HG03066 (cell line): Measurements from ENCODE around the gene KCTD17.
"Not testable (repeated sequence)": the region's sequence is repeated elsewhere in the genome, so short reads cannot be mapped to it uniquely, and the experiment has no call there.

ENCODE experiments used
- ATAC-seq: cut with Tn5 transposase; IDR thresholded peaks from one replicate; pipeline ENCODE4 v1.9.1; 2021; ENCODE audit warnings: low read depth; ENCODE audit not compliant: unreplicated experiment

Gene KCTD17

GRCh38 chr22:37059876-37060449 is 8.4 kb downstream of the KCTD17 start:
- no peak for ATAC-seq

DNA sequence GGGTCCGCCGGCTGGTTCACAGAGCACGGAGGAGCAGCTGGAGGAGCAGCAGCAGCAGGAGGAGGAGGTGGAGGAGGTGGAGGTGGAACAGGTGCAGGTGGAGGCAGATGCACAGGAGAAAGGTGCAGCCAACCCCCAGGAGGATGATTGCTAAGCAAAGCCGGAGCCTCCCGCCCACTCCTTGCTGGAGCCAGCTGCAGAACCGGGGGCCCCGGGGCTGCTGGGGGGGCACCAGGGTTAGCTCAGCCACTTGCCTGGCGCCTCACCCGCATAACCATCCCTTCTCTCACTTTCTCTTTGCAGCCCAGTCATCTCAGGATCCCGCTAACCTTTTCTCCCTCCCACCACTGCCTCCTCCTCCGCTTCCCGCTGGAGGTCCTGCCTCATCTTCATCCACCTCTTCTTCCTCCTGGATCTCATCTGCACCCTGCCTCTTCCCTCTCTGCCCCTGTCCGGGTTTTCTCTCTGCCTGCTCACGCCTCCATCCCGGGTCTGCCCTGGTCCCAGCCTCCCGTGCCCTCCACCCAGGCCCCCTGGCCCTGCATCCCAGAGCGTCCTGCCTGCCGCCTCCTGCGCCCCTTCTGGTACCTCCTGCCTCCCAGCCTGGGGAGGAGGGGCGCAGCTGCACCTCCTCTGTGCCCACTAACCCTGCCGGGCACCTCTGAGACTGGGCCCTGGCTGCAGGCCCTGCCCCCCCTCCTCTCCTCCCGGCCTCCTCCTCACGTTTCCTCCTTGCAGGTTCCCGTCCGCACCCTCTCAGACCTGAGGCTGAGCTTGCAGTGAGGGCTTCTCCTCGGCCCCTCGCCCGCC is 9.5 kb downstream of the KCTD17 start:
- no peak for ATAC-seq

GRCh38 chr22:37061611-37062375 is 10.3 kb downstream of the KCTD17 start:
- no peak for ATAC-seq

GRCh38 chr22:37062376-37062675 is 10.8 kb downstream of the KCTD17 start:
- no peak for ATAC-seq

DNA sequence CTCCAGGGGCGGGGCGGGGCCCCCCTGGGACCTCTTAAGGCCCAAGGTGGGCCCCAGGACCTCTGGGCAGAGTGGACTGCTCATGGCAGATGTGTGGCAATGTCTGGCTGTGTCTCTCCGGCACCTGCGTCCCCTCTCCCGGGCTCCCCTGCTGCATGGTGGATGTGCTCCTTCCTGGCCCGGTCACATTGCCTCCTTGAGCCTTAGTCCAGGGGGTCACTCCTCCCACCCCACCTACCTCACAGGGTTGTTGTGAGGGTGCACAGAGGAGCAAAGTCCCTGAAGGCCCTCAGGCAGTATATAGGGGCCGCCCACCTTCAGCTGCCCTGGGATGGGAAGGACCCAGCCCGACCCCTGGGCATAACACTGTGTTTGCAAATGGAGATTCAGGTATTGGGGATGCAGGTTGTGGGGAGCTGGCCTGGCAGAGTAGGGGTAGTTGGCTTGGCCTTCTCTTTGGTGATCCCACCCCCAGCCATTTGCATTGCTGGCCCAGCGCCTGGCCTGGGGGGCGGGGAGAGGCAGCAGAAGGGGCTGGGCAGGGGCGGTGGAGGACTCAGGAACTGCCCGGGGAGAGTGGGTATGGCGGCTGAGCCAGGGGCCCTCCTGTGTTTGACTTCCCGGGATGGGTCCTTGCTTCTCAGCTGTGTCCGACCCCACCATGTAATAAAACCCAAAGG is 11.3 kb downstream of the KCTD17 start:
- no peak for ATAC-seq

GRCh38 chr22:37063431-37064420 is 12.2 kb downstream of the KCTD17 start:
- no peak for ATAC-seq

GRCh38 chr22:37064553-37064952 is 13.0 kb downstream of the KCTD17 start:
- no peak for ATAC-seq

- ATAC-seq, result no peak
Measured at GRCh38 chr22:37065180-37065579, 13.6 kb downstream of the KCTD17 start.

- no peak for ATAC-seq
Measured at GRCh38 chr22:37065961-37066360, 14.4 kb downstream of the KCTD17 start.

- no peak for ATAC-seq
Measured at GRCh38 chr22:37067428-37067827, 15.9 kb downstream of the KCTD17 start.

GRCh38 chr22:37068859-37069258 is 17.3 kb downstream of the KCTD17 start:
- no peak for ATAC-seq

GRCh38 chr22:37069319-37069718 is 17.8 kb downstream of the KCTD17 start:
- no peak for ATAC-seq

DNA sequence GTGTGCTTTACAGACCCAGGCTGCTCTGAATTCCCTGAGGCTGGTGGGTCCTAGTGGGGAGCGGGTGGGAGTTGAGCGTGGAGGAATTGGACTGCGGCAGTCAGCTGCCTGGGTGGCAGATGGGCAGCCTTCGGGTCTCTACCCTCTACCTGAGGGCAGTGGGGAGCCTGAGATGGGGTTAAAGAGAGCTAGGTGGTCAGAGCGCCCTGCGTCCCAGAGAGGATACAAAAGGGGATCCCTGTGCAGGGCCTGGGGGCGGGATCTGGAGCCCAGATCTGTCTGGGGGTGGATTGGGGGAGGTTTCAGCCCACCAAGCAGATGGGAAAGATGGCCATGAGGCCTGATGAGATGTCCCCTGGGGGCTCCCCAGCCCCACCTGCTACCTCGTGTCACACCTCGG is 18.2 kb downstream of the KCTD17 start:
- no peak for ATAC-seq

DNA sequence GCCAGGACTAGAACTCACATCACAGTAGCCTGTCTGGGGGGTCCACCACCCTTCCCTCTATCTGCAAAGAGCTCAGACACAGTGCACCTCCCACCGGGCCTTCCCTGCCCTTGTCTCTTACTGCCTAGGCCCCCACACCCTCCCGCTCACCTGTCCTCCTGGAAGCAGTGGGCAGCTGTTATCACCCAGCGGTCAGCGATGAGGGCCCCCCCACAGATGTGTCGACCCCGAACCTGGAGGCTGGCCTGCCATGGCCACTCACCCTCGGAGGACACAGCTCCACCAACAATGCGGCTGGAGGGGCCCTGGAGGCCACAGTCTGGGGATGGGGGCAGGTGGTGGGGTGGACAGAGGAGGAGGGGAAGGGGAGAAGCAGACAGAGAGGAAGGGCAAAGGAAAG is 18.8 kb downstream of the KCTD17 start:
- no peak for ATAC-seq

DNA sequence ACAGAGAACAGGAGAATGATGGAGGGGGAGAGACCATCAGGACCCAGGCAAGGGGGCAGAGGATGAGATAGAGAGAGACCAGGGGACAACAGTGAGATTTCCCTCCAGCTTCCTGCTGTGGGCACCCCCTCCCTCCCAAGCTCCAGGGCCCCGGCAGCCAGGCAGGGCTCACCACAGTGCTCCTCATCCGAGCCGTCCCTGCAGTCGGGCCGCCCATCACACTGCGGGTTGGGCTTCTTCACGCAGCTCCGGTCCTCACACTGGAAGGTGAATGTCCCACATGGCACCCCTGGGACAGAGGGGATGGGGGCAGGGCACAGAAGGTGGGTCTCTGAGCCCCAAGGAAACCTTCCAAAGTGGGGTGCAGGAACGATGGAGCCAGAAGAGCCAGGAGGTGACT is 19.2 kb downstream of the KCTD17 start:
- no peak for ATAC-seq

DNA sequence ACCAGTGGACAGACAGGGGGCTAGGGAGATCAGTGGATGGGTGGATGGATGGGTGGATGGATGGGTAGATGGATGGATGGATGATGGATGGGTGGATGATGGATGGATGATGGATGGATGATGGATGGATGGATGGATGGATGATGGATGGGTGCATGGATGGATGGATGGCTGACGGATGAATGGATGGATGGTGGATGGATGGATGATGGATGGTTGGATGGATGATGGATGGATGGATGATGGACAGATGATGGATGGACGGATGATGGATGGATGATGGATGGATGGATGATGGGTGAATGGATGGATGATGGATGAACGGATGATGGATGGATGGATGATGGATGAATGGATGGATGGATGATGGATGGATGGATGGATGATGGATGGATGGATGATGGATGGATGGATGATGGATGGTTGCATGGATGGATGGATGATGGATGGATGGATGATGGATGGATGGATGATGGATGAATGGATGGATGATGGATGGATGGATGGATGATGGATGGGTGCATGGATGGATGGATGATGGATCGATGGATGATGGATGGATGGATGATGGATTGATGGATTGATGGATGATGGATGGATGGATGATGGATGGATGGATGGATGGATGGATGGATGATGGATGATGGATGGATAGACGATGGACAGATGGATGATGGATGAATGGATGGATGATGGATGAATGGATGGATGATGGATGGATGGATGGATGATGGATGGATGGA is 20.5 kb downstream of the KCTD17 start:
- not testable (repeated sequence) for ATAC-seq

DNA sequence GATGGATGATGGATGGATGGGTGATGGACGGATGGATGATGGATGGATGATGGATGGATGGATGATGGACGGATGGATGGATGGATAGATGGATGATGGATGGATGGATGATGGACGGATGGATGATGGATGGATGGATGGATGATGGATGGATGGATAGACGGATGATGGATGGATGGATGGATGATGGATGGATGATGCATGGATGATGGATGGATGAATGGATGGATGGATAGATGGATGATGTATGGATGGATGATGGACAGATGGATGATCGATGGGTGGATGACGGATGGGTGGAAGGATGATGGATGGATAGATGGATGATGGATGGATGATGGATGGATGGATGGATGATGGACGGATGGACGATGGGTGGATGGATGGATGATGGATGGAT is 21.1 kb downstream of the KCTD17 start:
- ATAC-seq, result no peak

- ATAC-seq, result no peak
Measured at GRCh38 chr22:37074537-37074936, 23.0 kb downstream of the KCTD17 start.

DNA sequence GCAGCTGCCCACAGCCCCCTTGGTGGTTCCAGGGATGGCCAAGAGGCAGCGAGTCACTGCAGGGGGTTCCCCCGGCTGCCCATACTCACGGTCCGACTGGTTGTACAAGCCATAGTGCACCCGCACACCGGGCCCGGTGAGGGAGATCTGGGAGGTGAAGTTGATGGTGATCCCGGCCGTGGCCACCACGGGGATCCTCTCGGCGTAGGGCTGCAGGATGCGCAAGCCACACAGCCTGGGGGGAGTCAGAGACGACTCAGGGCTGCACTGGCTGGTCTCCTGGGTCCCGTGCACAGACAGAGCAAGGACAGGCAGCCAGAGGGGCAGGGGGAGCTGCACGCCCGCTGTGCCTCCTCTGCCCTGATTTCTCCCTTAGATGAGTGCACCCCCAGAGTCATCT is 23.5 kb downstream of the KCTD17 start:
- no peak for ATAC-seq
